GM21381 (cell line): ENCODE measurements around the gene HDGFL3.
"Not testable (repeated sequence)": the region's sequence is repeated elsewhere in the genome, so short reads cannot be mapped to it uniquely, and the experiment has no call there.

Experiments
- ATAC-seq: cut with Tn5 transposase; IDR thresholded peaks from one replicate; pipeline ENCODE4 v1.9.1; 2021; ENCODE audit warnings: mild to moderate bottlenecking, moderate library complexity; ENCODE audit not compliant: unreplicated experiment

The HDGFL3 gene

GRCh38 chr15:83104141-83104540 is 103.5 kb downstream of the HDGFL3 start:
- ATAC-seq: no peak

GRCh38 chr15:83102346-83102745 is 105.3 kb downstream of the HDGFL3 start:
- ATAC-seq: no peak

- no peak for ATAC-seq
These were observed 107.5 kb downstream of the HDGFL3 start for GRCh38 chr15:83100097-83100646.

GRCh38 chr15:83099290-83099689 is 108.3 kb downstream of the HDGFL3 start:
- no peak for ATAC-seq

- no peak for ATAC-seq
These were observed 109.5 kb downstream of the HDGFL3 start for GRCh38 chr15:83098079-83098478.

- no peak for ATAC-seq
These were observed 113.0 kb downstream of the HDGFL3 start for GRCh38 chr15:83094583-83094982.

- ATAC-seq: peak; percentile 90
These were observed 115.2 kb downstream of the HDGFL3 start for GRCh38 chr15:83092309-83092976.

- ATAC-seq: not testable (repeated sequence)
These were observed 115.7 kb downstream of the HDGFL3 start for GRCh38 chr15:83091965-83092308.

- ATAC-seq: no peak
These were observed 117.2 kb downstream of the HDGFL3 start for GRCh38 chr15:83090465-83090864.

- no peak for ATAC-seq
These were observed 118.7 kb downstream of the HDGFL3 start for GRCh38 chr15:83088876-83089275.

- ATAC-seq: no peak
These were observed 120.0 kb downstream of the HDGFL3 start for GRCh38 chr15:83087576-83087975.

- ATAC-seq: not testable (repeated sequence)
These were observed 121.6 kb downstream of the HDGFL3 start for GRCh38 chr15:83085864-83086552.

- ATAC-seq: not testable (repeated sequence)
These were observed 122.2 kb downstream of the HDGFL3 start for GRCh38 chr15:83085461-83085860.

- no peak for ATAC-seq
These were observed 124.8 kb downstream of the HDGFL3 start for GRCh38 chr15:83082730-83083386.

GRCh38 chr15:83081256-83082014 is 126.2 kb downstream of the HDGFL3 start:
- ATAC-seq: no peak

GRCh38 chr15:83078712-83079111 is 128.9 kb downstream of the HDGFL3 start:
- ATAC-seq: no peak
